PFSK-1 (cell line): Measurements from ENCODE around the gene TBC1D2.

Experiments used
- POLR2AphosphoS5 ChIP-seq: IDR thresholded peaks from 2 replicates; pipeline ENCODE4 v1.6.1; 2012; ENCODE audit warnings: low read depth, mild to moderate bottlenecking, control low read depth, low read length, moderate library complexity
- REST ChIP-seq, 2 experiments: IDR thresholded peaks; 2 replicates each; pipeline versions ENCODE4 v1.6.1 to v1.8.0; 2011 to 2012; ENCODE audit warnings: low read depth in 2 of 2, low read length in 2 of 2, control low read depth in 1 of 2, inconsistent platforms in 1 of 2, mild to moderate bottlenecking in 1 of 2, moderate library complexity in 1 of 2; ENCODE audit not compliant: insufficient read depth in 1 of 2
- SIN3A ChIP-seq: IDR thresholded peaks from 2 replicates; pipeline ENCODE4 v1.6.1; 2012; ENCODE audit warnings: mild to moderate bottlenecking, low read length, moderate library complexity, borderline replicate concordance; ENCODE audit not compliant: insufficient read depth
- TAF1 ChIP-seq: IDR thresholded peaks from 2 replicates; pipeline ENCODE4 v1.6.1; 2012; ENCODE audit warnings: low read length, control low read depth, borderline replicate concordance; ENCODE audit not compliant: insufficient read depth

DNA sequence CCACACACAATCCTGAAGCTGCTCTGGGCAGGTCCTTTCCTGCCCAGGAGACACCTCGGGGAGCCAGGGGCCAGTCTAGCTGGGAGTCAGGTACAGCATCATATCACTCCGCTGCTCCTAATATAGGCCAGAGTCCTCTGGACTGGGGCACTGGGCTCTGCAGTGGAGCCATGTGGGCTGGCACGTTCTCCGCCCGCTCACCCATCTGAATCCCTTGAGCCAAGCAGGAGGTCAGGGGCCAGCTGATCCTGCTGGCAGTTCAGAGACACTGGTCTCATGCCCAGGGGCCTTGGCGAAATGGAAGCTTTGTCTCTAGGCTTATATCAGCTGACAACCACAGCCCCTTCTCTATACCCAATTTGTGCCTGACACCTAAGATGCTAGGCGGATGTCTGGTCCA is 53.7 kb downstream of the TBC1D2 start:
- TF ChIP-seq POLR2AphosphoS5 (no peak), TAF1 (no peak), SIN3A (no peak), REST (IDR thresholded peaks at IDR 0.05; ENCODE audit: insufficient read depth in 1 of 2, low read depth in 2 of 2, low read length in 2 of 2) (no peak)
